NCI-H748 treated with DMSO at 0.1 percent for 48 hours (cell line): ENCODE measurements around the gene TDRKH.

Source experiments
- DNase-seq: peaks from one replicate; lab custom pipeline; 2025; lab: John Stamatoyannopoulos, UW

Gene TDRKH

GRCh38 chr1:151823175-151823574 lies 32.9 kb upstream of the TDRKH start:
- DNase-seq = no peak

- DNase-seq = no peak
These were observed 32.1 kb upstream of the TDRKH start for GRCh38 chr1:151822404-151822803.

- DNase-seq = no peak
These were observed 30.6 kb upstream of the TDRKH start for GRCh38 chr1:151820940-151821339.

- no peak for DNase-seq
These were observed 29.8 kb upstream of the TDRKH start for GRCh38 chr1:151819976-151820623.

- DNase-seq = no peak
These were observed 29.0 kb upstream of the TDRKH start for GRCh38 chr1:151819227-151819835.

GRCh38 chr1:151817353-151817730 lies 27.0 kb upstream of the TDRKH start:
- DNase-seq = no peak

- no peak for DNase-seq
These were observed 26.4 kb upstream of the TDRKH start for GRCh38 chr1:151816548-151817352.

- DNase-seq = no peak
These were observed 25.5 kb upstream of the TDRKH start for GRCh38 chr1:151815716-151816327.

GRCh38 chr1:151814971-151815545 lies 24.8 kb upstream of the TDRKH start:
- DNase-seq = no peak

GRCh38 chr1:151814426-151814825 lies 24.1 kb upstream of the TDRKH start:
- no peak for DNase-seq

- no peak for DNase-seq
These were observed 23.1 kb upstream of the TDRKH start for GRCh38 chr1:151813271-151813977.

- no peak for DNase-seq
These were observed 20.9 kb upstream of the TDRKH start for GRCh38 chr1:151811181-151811580.

- no peak for DNase-seq
These were observed 19.8 kb upstream of the TDRKH start for GRCh38 chr1:151809985-151810556.

- DNase-seq = no peak
These were observed 19.1 kb upstream of the TDRKH start for GRCh38 chr1:151809290-151809984.

GRCh38 chr1:151807766-151808165 lies 17.5 kb upstream of the TDRKH start:
- no peak for DNase-seq

GRCh38 chr1:151807131-151807530 lies 16.8 kb upstream of the TDRKH start:
- DNase-seq = no peak

GRCh38 chr1:151806170-151806569 lies 15.9 kb upstream of the TDRKH start:
- DNase-seq = no peak

GRCh38 chr1:151805066-151805820 lies 14.9 kb upstream of the TDRKH start, which contains the start of gene LINGO4:
TSS of gene LINGO4 (minus strand) at chr1:151805419. CDS start at chr1:151802704, 2,715 bp downstream.
- DNase-seq = no peak

- DNase-seq = no peak
These were observed 13.6 kb upstream of the TDRKH start for GRCh38 chr1:151803915-151804314.

- DNase-seq = no peak
These were observed 12.9 kb upstream of the TDRKH start for GRCh38 chr1:151803164-151803563.
